Common myeloid progenitor, CD34-positive (primary cell): Measurements from ENCODE around the gene TMEM131.

ENCODE experiments used
- CTCF ChIA-PET: fragments of 350-600 bp; sonication (Branson Sonifier 250); formaldehyde crosslinking; loops from one replicate; lab custom pipeline; 2021; ENCODE audit warnings: antibody characterized with exemption; lab: Charles Lee
- POLR2A ChIA-PET: fragments of 350-600 bp; sonication (Branson Sonifier 250); formaldehyde crosslinking; loops from one replicate; lab custom pipeline; 2021; ENCODE audit warnings: antibody characterized with exemption; lab: Charles Lee
- DNase-seq, 3 donors: peaks; one replicate each; pipeline versions ENCODE4 v3.0.0 to v3.0.0-alpha.2; 2013
- H3K27ac ChIP-seq, 2 experiments: 1 replicate in 1 of 2; 2 replicates in 1 of 2; pipeline ENCODE4 v1.7.0; 2013; ENCODE audit warnings: inconsistent platforms in 2 of 2, low read length in 2 of 2, mild to moderate bottlenecking in 2 of 2, low read depth in 1 of 2, moderate library complexity in 1 of 2; ENCODE audit not compliant: severe bottlenecking in 2 of 2, insufficient read depth in 1 of 2, poor library complexity in 1 of 2
- H3K27me3 ChIP-seq, 5 experiments: replicated peaks in 2 of 5; 1 replicate in 3 of 5; 2 replicates in 2 of 5; pipeline versions ENCODE4 v1.6.1 to v1.7.0; 2013; ENCODE audit warnings: low read length in 4 of 5, mild to moderate bottlenecking in 2 of 5, moderate library complexity in 2 of 5, inconsistent platforms in 1 of 5; ENCODE audit not compliant: insufficient read depth in 5 of 5, control insufficient read depth in 4 of 5
- H3K36me3 ChIP-seq, 4 experiments: 1 replicate in 2 of 4; 2 replicates in 2 of 4; pipeline versions ENCODE4 v1.6.1 to v1.7.0; 2013; ENCODE audit warnings: low read length in 3 of 4, control low read depth in 1 of 4, mild to moderate bottlenecking in 1 of 4; ENCODE audit not compliant: control insufficient read depth in 4 of 4, insufficient read depth in 4 of 4
- H3K4me1 ChIP-seq, 4 experiments: 1 replicate in 3 of 4; 2 replicates in 1 of 4; pipeline versions ENCODE4 v1.6.1 to v1.7.1; 2013; ENCODE audit warnings: low read length in 3 of 4, mild to moderate bottlenecking in 3 of 4, control low read depth in 1 of 4, inconsistent platforms in 1 of 4, moderate library complexity in 1 of 4; ENCODE audit not compliant: control insufficient read depth in 4 of 4, insufficient read depth in 4 of 4; ENCODE audit errors: control extremely low read depth in 1 of 4
- H3K4me3 ChIP-seq, 7 experiments: 1 replicate in 4 of 7; 2 replicates in 3 of 7; pipeline versions ENCODE4 v1.5.1 to v1.7.0; 2013; ENCODE audit warnings: mild to moderate bottlenecking in 7 of 7, low read length in 6 of 7, moderate library complexity in 6 of 7, inconsistent platforms in 2 of 7, low read depth in 2 of 7, control low read depth in 1 of 7; ENCODE audit not compliant: insufficient read depth in 4 of 7, control insufficient read depth in 1 of 7; ENCODE audit errors: extremely low read depth in 1 of 7
- H3K9me3 ChIP-seq, 5 experiments: 1 replicate in 4 of 5; 2 replicates in 1 of 5; pipeline versions ENCODE4 v1.6.1 to v1.7.1; 2013; ENCODE audit warnings: low read length in 4 of 5, mild to moderate bottlenecking in 2 of 5, inconsistent platforms in 1 of 5, low read depth in 1 of 5, moderate library complexity in 1 of 5; ENCODE audit not compliant: control insufficient read depth in 4 of 5, insufficient read depth in 2 of 5; ENCODE audit errors: control extremely low read depth in 1 of 5
- WGBS: methylation state at CpG from one replicate; pipeline ENCODE4 v1.1.5; 2013; ENCODE audit not compliant: insufficient coverage; 5-methylcytosine and 5-hydroxymethylcytosine counted together

Gene TMEM131

DNA sequence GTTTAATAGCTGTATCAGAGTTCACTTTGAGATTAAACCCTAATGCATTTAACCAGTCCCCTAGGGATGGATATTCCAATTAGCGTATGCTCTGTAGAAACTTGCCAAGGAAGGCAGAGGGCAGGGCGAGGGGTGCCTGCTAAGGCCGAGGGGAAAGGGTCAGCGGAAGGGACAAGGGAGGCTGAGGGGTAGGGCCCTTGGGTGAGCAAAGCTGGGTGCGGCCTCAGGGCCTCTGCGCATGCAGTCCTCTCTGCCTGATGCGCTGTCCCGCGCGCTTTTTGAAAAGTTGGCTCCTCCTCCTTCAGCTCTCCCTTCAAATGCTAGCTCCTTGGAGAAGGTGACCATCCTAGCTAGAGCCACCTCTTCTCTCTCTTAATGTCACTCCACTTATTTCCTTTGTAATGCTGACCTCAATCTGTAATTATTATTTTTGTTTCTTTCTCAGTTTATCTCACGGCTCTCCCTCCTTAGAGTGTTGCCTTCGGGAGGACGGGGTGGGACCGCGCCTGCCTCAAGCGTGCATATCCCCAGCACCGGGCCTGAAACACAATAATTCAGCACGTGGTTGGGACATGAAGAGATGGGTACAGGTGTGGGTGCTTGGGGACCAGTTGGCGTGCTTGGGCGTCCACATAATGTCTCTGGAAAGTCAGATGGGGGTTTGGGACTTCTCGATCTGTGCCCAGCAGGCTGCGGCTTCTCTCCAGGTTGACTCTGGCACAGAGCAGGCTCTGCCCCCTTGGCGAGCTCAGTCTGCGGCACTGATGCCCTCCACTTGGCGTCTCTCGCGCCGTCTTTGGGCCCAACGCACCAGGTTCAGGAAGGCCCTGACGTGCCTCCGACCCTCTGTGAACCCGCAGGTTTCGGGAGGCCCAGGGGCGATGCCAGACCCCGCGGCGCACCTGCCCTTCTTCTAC is 272.3 kb downstream of the TMEM131 start:
- Histone ChIP-seq H3K27me3 (peaks cover 0 to 10% (median 0%) of the 10 kb centered on the region in 5 experiments), H3K4me1 (peaks cover 0 to 15% (median 12%) of the 10 kb centered on the region in 4 experiments)

DNA sequence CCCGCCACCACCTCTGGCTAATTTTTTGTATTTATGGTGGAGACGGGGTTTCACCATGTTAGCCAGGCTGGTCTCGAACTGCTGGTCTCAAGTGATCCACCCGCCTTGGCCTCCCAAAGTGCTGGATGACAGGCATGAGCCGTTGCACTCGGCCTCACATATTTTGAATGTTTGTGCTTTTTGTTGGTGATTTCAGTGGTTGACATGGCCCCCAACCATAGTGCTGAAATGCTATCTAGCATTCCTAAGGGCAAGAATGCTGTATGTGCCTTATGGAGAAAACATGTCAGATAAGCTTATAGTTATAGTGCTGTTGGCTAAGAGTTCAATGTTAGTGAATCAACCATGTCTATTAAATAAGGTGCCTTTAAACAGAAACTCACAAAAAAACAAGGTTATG is 273.5 kb downstream of the TMEM131 start:
- ChIA-PET CTCF (interaction anchor here (2.6 to 3.3 kb wide), 2 partner anchors 13 to 18 kb away, joined by 10 to 14 read pairs; no protein-coding TSS in a partner anchor), POLR2A (no interaction called here)
- Histone ChIP-seq H3K4me3 (no peak overlapping the region), H3K36me3 (peaks cover 0 to 3% (median 0%) of the 10 kb centered on the region in 4 experiments), H3K4me1 (peaks cover 0 to 27% (median 24%) of the 10 kb centered on the region in 4 experiments), H3K27ac (no peak overlapping the region), H3K27me3 (peaks cover 0 to 10% (median 0%) of the 10 kb centered on the region in 5 experiments), H3K9me3 (peaks cover 0 to 4% (median 0%) of the 10 kb centered on the region in 5 experiments)
- DNase-seq = no peak
- WGBS = 100% methylated on average over 5 of the region's 6 CpGs

More for the DNA sequence above, 272.3 kb downstream of the TMEM131 start:
- WGBS = 95% methylated on average over 35 of the region's 37 CpGs
- no peak for DNase-seq
- Histone ChIP-seq H3K9me3 (peaks cover 0 to 4% (median 0%) of the 10 kb centered on the region in 5 experiments), H3K27ac (no peak overlapping the region), H3K4me3 (no peak overlapping the region), H3K36me3 (peaks cover 0 to 3% (median 0%) of the 10 kb centered on the region in 4 experiments)
- ChIA-PET POLR2A (no interaction called here), CTCF (interaction anchor here (1.2 to 3.3 kb wide), 4 partner anchors 14 to 23 kb away, joined by 3 to 14 read pairs (median 7); no protein-coding TSS in a partner anchor)

DNA sequence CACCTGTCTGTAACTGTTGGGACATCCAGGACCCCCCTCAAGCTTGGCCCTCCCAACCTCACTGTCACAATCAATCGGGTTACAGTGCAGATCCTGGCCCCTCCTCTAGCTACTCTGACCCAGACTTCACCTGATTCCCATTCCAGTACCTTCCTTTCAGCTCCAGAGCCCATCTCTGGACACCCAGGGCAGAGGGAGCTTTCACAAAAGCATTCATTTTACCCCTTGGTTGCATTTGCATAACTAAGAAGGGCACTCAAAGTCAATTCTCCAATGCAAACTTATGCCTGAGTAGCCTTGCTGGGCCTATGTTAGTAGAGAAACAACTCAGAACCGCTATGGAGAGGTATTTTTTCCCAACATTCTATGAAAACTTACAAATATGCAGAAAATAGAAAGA is 275.0 kb downstream of the TMEM131 start:
- CTCF ChIA-PET = interaction anchor here (0.7 to 3.3 kb wide), 2 partner anchors 11 to 20 kb away, joined by 3 to 14 read pairs; no protein-coding TSS in a partner anchor
- POLR2A ChIA-PET = no interaction called here
- peaks cover 0 to 30% (median 28%) of the 10 kb centered on the region in 4 experiments for H3K4me1 ChIP-seq
- peaks cover 0 to 10% (median 0%) of the 10 kb centered on the region in 5 experiments for H3K27me3 ChIP-seq
- H3K36me3 ChIP-seq = no peaks in the 10 kb centered on the region
- no peak for DNase-seq
- H3K4me3 ChIP-seq = no peak overlapping the region
- peaks cover 0 to 4% (median 0%) of the 10 kb centered on the region in 5 experiments for H3K9me3 ChIP-seq
- H3K27ac ChIP-seq = no peak overlapping the region
- 100% methylated on average over 1 of the region's 2 CpGs for WGBS

DNA sequence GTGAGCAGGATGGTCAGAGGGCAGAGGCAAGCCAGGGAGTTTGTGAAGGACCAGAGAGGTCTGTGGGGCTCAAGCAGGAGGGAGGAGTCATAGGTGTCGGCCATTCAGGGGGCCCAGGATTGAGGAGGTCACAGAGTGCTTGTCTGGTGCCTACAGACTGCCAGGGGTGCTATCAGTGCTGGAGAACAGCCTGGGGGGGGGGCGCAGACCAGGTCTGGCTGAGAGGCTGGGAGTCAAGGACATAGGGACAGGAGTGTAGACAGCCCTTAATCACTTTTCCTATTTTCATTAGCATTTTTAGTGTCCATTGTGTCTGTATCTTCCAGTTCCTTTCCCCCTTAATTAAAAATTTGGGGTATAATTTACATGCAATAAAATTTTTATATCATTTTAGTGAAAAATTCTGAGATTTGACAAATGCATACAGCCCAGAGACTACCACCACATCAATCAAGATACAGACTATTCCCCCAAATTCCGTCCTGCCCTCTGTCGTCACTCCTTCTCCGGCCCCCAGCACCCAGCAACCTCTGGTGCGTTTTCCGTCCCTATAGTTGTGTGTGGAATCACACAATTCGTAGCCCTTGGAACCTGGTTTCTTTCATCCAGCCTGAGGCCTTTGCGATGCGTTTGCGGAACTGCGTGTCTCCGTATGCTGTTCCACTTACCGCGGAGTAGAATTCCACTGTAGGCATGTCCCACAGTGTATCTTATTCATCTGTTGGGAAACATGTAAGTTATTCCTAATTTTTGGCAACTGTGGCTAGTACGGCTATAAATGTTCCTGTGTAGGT is 276.2 kb downstream of the TMEM131 start:
- H3K4me1 ChIP-seq = peaks cover 0 to 34% (median 29%) of the 10 kb centered on the region in 4 experiments
- DNase-seq = no peak
- CTCF ChIA-PET = interaction anchor here (0.6 to 2.0 kb wide), 6 partner anchors 10 to 735 kb away, joined by 3 to 6 read pairs (median 4); no protein-coding TSS in a partner anchor
- POLR2A ChIA-PET = no interaction called here
- H3K36me3 ChIP-seq = no peaks in the 10 kb centered on the region
- peak overlapping the region in 1 of 7 experiments; percentile 23 for H3K4me3 ChIP-seq
- H3K27me3 ChIP-seq = peaks cover 0 to 9% (median 0%) of the 10 kb centered on the region in 5 experiments
- peaks cover 0 to 4% (median 0%) of the 10 kb centered on the region in 5 experiments for H3K9me3 ChIP-seq
- peak overlapping the region in 1 of 2 experiments; percentile 11 for H3K27ac ChIP-seq
- WGBS = 97% methylated on average over 15 of the region's 16 CpGs

DNA sequence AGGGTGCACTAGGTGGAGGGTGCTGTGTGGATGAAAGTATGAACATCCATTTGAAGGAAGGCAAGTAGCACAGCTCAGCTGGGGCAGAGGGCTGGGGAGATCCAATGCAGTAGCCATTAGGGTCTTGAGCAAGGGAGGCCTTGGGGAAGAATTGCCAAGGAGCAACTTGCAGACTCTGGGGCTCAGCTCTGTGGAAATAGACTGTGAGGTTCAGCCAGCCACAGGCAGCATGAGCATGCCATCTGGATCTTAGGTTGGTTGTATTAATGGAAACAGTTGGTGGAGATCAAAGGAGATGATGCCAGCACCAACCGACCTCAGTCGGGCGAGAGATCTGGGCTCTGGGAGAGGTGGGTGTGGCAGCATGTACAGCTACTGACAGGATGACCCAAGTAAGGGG is 276.8 kb downstream of the TMEM131 start:
- no peaks in the 10 kb centered on the region for H3K36me3 ChIP-seq
- peaks cover 2 to 38% (median 33%) of the 10 kb centered on the region in 4 experiments for H3K4me1 ChIP-seq
- ChIA-PET CTCF (interaction anchor here (0.6 to 2.0 kb wide), 10 partner anchors 9 to 735 kb away, joined by 3 to 7 read pairs (median 4); no protein-coding TSS in a partner anchor), POLR2A (no interaction called here)
- H3K27me3 ChIP-seq = peaks cover 0 to 3% (median 0%) of the 10 kb centered on the region in 5 experiments
- DNase-seq = peak in 1 of 3 donors; percentile 48
- WGBS = 63% methylated on average over 3 of the region's 3 CpGs
- H3K27ac ChIP-seq = peak overlapping the region in 1 of 2 experiments; percentile 11
- peaks cover 0 to 3% (median 0%) of the 10 kb centered on the region in 5 experiments for H3K9me3 ChIP-seq
- peak overlapping the region in 2 of 7 experiments; percentile 14 to 23 for H3K4me3 ChIP-seq

DNA sequence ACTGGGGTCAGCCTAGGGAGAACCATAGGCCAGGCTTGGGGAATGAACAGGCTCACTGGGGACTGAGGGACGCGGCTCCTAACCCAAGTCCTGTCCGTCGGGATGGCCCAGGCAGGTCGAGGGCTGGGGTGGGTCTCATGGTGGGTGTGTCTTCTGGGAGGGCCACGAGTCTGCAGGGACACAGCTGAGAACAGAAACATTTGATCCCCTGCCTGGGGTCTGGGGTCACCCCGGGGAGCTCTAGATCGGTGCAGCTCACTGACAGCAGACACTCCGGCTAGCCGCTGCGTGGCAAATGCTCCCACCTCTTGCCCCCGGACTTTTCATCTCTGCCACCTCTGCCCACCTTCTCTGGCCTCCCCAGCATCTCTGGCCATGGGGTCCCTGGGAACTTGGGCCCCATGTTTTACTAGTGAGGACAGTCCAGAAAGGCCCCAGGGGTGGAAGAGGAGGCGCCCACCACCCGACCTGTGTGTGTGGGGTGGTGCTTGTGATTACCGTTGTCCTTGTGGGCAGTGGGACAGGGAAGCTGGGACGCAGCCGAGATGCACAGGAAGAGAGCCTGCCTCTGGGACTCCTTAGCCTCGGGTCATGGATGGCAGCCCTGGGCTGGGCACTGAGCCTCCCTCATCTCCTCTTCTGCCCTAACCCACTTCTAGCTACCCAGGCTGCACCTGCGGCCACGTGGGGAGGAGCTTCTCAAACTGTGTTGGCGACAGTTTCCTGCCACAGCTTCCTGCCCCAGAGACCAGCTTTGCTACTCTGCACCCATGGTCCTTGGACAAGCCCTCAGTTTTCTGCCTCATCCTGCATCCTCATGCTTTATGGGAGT is 277.5 kb downstream of the TMEM131 start:
- Histone ChIP-seq H3K4me1 (peaks cover 2 to 45% (median 40%) of the 10 kb centered on the region in 4 experiments), H3K27me3 (no peaks in the 10 kb centered on the region), H3K4me3 (peak overlapping the region in 2 of 7 experiments; percentile 14 to 23), H3K36me3 (no peaks in the 10 kb centered on the region), H3K9me3 (no peaks in the 10 kb centered on the region), H3K27ac (no peak overlapping the region)
- POLR2A ChIA-PET = no interaction called here
- DNase-seq = peak; percentile 38 to 86 (median 81)
- WGBS = 53% methylated on average over 14 of the region's 21 CpGs
- CTCF ChIA-PET = interaction anchor here (0.6 to 2.0 kb wide), 12 partner anchors 8 to 736 kb away, joined by 3 to 7 read pairs (median 4); no protein-coding TSS in a partner anchor
